Hematopoietic multipotent progenitor cell treated with erythropoietin and hydrocortisone succinate and interleukin-3 and kit ligand, for 17 days (in vitro differentiated cells): ENCODE data around the gene MATCAP1.

Experiments
- DNase-seq: peaks from one replicate; pipeline ENCODE4 v3.0.0-alpha.2; 2015; ENCODE audit warnings: low spot score

MATCAP1 gene

GRCh38 chr16:67190448-67191399, 7.0 kb upstream of the MATCAP1 start:
- peak; percentile 88 for DNase-seq

- DNase-seq, result no peak
Observed at GRCh38 chr16:67190041-67190440, 6.3 kb upstream of the MATCAP1 start, which contains the start of gene EXOC3L1. Gene EXOC3L1, minus strand, starts transcription at chr16:67190136. Its CDS starts 460 bp downstream, at chr16:67189676.

- no peak for DNase-seq
Observed at GRCh38 chr16:67188798-67189197, 5.0 kb upstream of the MATCAP1 start.

- DNase-seq, result no peak
Observed at GRCh38 chr16:67188323-67188722, 4.6 kb upstream of the MATCAP1 start.

GRCh38 chr16:67187175-67187890, 3.6 kb upstream of the MATCAP1 start:
- no peak for DNase-seq

- no peak for DNase-seq
Observed at GRCh38 chr16:67186550-67186950, 2.8 kb upstream of the MATCAP1 start.

- no peak for DNase-seq
Observed at GRCh38 chr16:67185651-67186134, 1.9 kb upstream of the MATCAP1 start.

- DNase-seq, result peak; percentile 80
Observed at GRCh38 chr16:67184995-67185650, 1.4 kb upstream of the MATCAP1 start.

- DNase-seq, result peak; percentile 31
Observed at GRCh38 chr16:67184453-67184994, 761 bp upstream of the MATCAP1 start.

GRCh38 chr16:67183284-67183626, 508 bp downstream of the MATCAP1 start:
- DNase-seq, result no peak

- DNase-seq, result no peak
Observed at GRCh38 chr16:67182288-67182687, 1.5 kb downstream of the MATCAP1 start.

GRCh38 chr16:67181346-67181745, 2.4 kb downstream of the MATCAP1 start:
- no peak for DNase-seq

GRCh38 chr16:67180166-67180565, 3.6 kb downstream of the MATCAP1 start:
- DNase-seq, result no peak

- no peak for DNase-seq
Observed at GRCh38 chr16:67179421-67180080, 4.2 kb downstream of the MATCAP1 start.

GRCh38 chr16:67177743-67178699, 5.7 kb downstream of the MATCAP1 start:
- no peak for DNase-seq

GRCh38 chr16:67176662-67177061, 7.1 kb downstream of the MATCAP1 start:
- DNase-seq, result no peak

- no peak for DNase-seq
Observed at GRCh38 chr16:67174706-67175231, 9.0 kb downstream of the MATCAP1 start.

GRCh38 chr16:67173808-67174705, 9.7 kb downstream of the MATCAP1 start:
- DNase-seq, result peak; percentile 55

GRCh38 chr16:67173323-67173722, 10.4 kb downstream of the MATCAP1 start:
- DNase-seq, result no peak
